GM12878 (cell line): ENCODE data around the gene VASH1. TPM values are rescaled to one million over a fixed set of nuclear protein-coding genes. Genes with fewer than 3 reads are reported as not detected.

Experiments
- ATAC-seq: fragments of 200-7000 bp; cut with Tn5 transposase; 3 replicates; pipeline ENCODE4 v1.9.1; 2020; ENCODE audit warnings: mild to moderate bottlenecking, moderate library complexity
- BruUV-seq: library from RNA; stranded (reverse); fragments of 400-500 nt; replicated peaks from 2 replicates; lab custom pipeline; 2021; lab: Mats Ljungman, UMichigan
- CTCF ChIA-PET: fragments of 300-600 bp; sonication (Branson Sonifier 250); formaldehyde crosslinking; extraction: SDS; loops from one replicate; lab custom pipeline; 2021; ENCODE audit warnings: inconsistent platforms; lab: Yijun Ruan, JAX
- POLR2A ChIA-PET: fragments of 350-600 bp; formaldehyde crosslinking; extraction: SDS; loops from one replicate; lab custom pipeline; 2021; ENCODE audit warnings: inconsistent platforms; lab: Charles Lee
- RAD21 ChIA-PET: fragments of 300-600 bp; sonication (Branson Sonifier 250); formaldehyde crosslinking; loops from one replicate; lab custom pipeline; 2023; ENCODE audit warnings: antibody characterized with exemption; ENCODE audit not compliant: unreplicated experiment; lab: Charles Lee
- SMC1A ChIA-PET: fragments of 300-600 bp; sonication (Branson Sonifier 250); formaldehyde crosslinking; loops from one replicate; lab custom pipeline; 2023; ENCODE audit not compliant: unreplicated experiment, uncharacterized antibody; lab: Charles Lee
- DNase-seq: peaks from one replicate; pipeline ENCODE4 v3.0.0-alpha.2; 2011; ENCODE audit warnings: low read depth, low spot score
- FAIRE-seq: peaks from 3 replicates; lab custom pipeline; 2011; peaks lifted over from hg19 to GRCh38; lab: Jason Lieb, UNC
- H2AFZ ChIP-seq: 2 replicates; pipeline ENCODE4 v1.6.0; 2011; ENCODE audit warnings: low read depth, low read length, control low read depth; ENCODE audit not compliant: control insufficient read depth
- H3K27ac ChIP-seq: 2 replicates; pipeline ENCODE4 v1.5.1; 2011; ENCODE audit warnings: control low read depth; ENCODE audit not compliant: control insufficient read depth, insufficient read depth
- H3K27me3 ChIP-seq, 2 experiments: replicated peaks in 1 of 2; 2 replicates each; pipeline versions ENCODE4 v1.6.0 to v1.6.1; 2011; ENCODE audit warnings: low read length in 1 of 2; ENCODE audit not compliant: control insufficient read depth in 2 of 2, insufficient read depth in 2 of 2
- H3K36me3 ChIP-seq, 2 experiments: 2 replicates each; pipeline ENCODE4 v1.5.1; 2011; ENCODE audit warnings: low read length in 1 of 2; ENCODE audit not compliant: control insufficient read depth in 2 of 2, insufficient read depth in 2 of 2
- H3K4me1 ChIP-seq: 2 replicates; pipeline ENCODE4 v1.6.1; 2011; ENCODE audit warnings: mild to moderate bottlenecking, low read length, moderate library complexity, mixed read lengths; ENCODE audit not compliant: control insufficient read depth, insufficient read depth
- H3K4me2 ChIP-seq: 2 replicates; pipeline ENCODE4 v1.6.0; 2011; ENCODE audit warnings: control low read depth; ENCODE audit not compliant: control insufficient read depth, insufficient read depth
- H3K4me3 ChIP-seq: fragments of 200-600 bp; sonication (generic); 2 replicates; pipeline ENCODE4 v1.5.1; 2016
- H3K79me2 ChIP-seq: 2 replicates; pipeline ENCODE4 v1.6.0; 2011; ENCODE audit warnings: low read length; ENCODE audit not compliant: control insufficient read depth, insufficient read depth
- H3K9ac ChIP-seq: 2 replicates; pipeline ENCODE4 v1.8.0; 2011; ENCODE audit warnings: low read length, control low read depth, mixed read lengths; ENCODE audit not compliant: control insufficient read depth, insufficient read depth
- H3K9me3 ChIP-seq: replicated peaks from 3 replicates; pipeline ENCODE4 v1.5.1; 2011; ENCODE audit warnings: mild to moderate bottlenecking, low read length; ENCODE audit not compliant: control insufficient read depth, insufficient read depth
- H4K20me1 ChIP-seq: 2 replicates; pipeline ENCODE4 v1.6.0; 2011; ENCODE audit not compliant: control insufficient read depth, insufficient read depth
- BACH1 ChIP-seq: fragments of 450-650 bp; IDR thresholded peaks from 2 replicates; pipeline ENCODE4 v1.6.1; 2017; ENCODE audit warnings: mild to moderate bottlenecking, borderline replicate concordance
- CBX3 ChIP-seq: fragments of 200-600 bp; sonication (generic); IDR thresholded peaks from 2 replicates; pipeline ENCODE4 v1.6.1; 2016; ENCODE audit warnings: low read depth, borderline replicate concordance
- CHD1 ChIP-seq: IDR thresholded peaks from 2 replicates; pipeline ENCODE4 v1.6.1; 2012; ENCODE audit warnings: low read depth, low read length, improper control_type of control experiment
- EGR1 ChIP-seq, 2 experiments: IDR thresholded peaks; 1 replicate in 1 of 2; 2 replicates in 1 of 2; pipeline ENCODE4 v1.6.1; 2011 to 2012; ENCODE audit warnings: low read depth in 2 of 2, low read length in 2 of 2, borderline replicate concordance in 1 of 2, mild to moderate bottlenecking in 1 of 2, moderate library complexity in 1 of 2
- NBN ChIP-seq: fragments of 450-650 bp; IDR thresholded peaks from 2 replicates; pipeline ENCODE4 v1.6.1; 2016
- SIX5 ChIP-seq: IDR thresholded peaks from 2 replicates; pipeline ENCODE4 v1.6.1; 2011; ENCODE audit warnings: mild to moderate bottlenecking, low read depth, low read length, moderate library complexity; ENCODE audit not compliant: severe bottlenecking
- SPI1 ChIP-seq: IDR thresholded peaks from 2 replicates; pipeline ENCODE4 v1.6.1; 2011; ENCODE audit warnings: low read depth, mild to moderate bottlenecking, low read length, moderate library complexity, borderline replicate concordance; ENCODE audit not compliant: insufficient read depth
- SUPT20H ChIP-seq: IDR thresholded peaks from 2 replicates; pipeline ENCODE4 v1.6.1; 2011; ENCODE audit warnings: low read depth, mild to moderate bottlenecking, low read length, moderate library complexity, borderline replicate concordance; ENCODE audit not compliant: control insufficient read depth
- TBL1XR1 ChIP-seq: IDR thresholded peaks from 2 replicates; pipeline ENCODE4 v1.6.1; 2012; ENCODE audit warnings: low read depth, low read length, improper control_type of control experiment
- ZNF687 ChIP-seq: fragments of 450-650 bp; IDR thresholded peaks from 2 replicates; pipeline ENCODE4 v1.6.1; 2017; ENCODE audit warnings: mild to moderate bottlenecking, moderate library complexity
- ZZZ3 ChIP-seq: IDR thresholded peaks from 2 replicates; pipeline ENCODE4 v1.6.1; 2011; ENCODE audit warnings: low read depth; ENCODE audit not compliant: control insufficient read depth, insufficient read length
- WGBS: methylation state at CpG from one replicate; pipeline ENCODE4 v1.1.6; 2016; ENCODE audit warnings: low lambda C conversion rate; ENCODE audit not compliant: insufficient replicate concordance, insufficient coverage; ENCODE audit errors: missing lambda C conversion rate; 5-methylcytosine and 5-hydroxymethylcytosine counted together
- in situ Hi-C: fragments of 300-500 bp; cut with MboI; formaldehyde crosslinking; loops from 9 replicates; pipeline ENCODE4 v1.14.3; 2018; ENCODE audit warnings: mixed read lengths
- intact Hi-C: fragments of 100-400 bp; cut with micrococcal nuclease; formaldehyde crosslinking; loops from one replicate; pipeline ENCODE4 v1.14.2; 2022; ENCODE audit not compliant: unreplicated experiment
- polyA plus RNA-seq, 11 experiments: library from polyadenylated mRNA; depleted of rRNA in 4 of 11; unstranded in 6 of 11; stranded (reverse) in 5 of 11; fragments of >200 nt; fragmentation: Nextera tagmentation in 4 of 11; fragmentation: Illumina TruSeq in 1 of 11; extraction: Ambion mirVana in 4 of 11; extraction: Trizol in 1 of 11; gene quantifications; 1 replicate in 1 of 11; 2 replicates in 10 of 11; pipeline versions ENCODE4 v1.2.1 to v1.2.3, GENCODE V29; 2011 to 2016; ENCODE audit warnings: inconsistent platforms in 2 of 11, missing spikeins in 2 of 11, low read depth in 1 of 11
- total RNA-seq, 4 experiments: library from RNA; depleted of rRNA in 3 of 4; stranded (reverse); fragments of >200 nt in 3 of 4; fragmentation: Illumina TruSeq in 1 of 4; extraction: Trizol in 1 of 4; gene quantifications; 2 replicates each; pipeline versions ENCODE4 v1.2.1 to v1.2.3, GENCODE V29; 2013 to 2021
- TF ChIP-seq, protein P1 (sequence below): IDR thresholded peaks from 2 replicates; pipeline ENCODE4 v1.6.1; 2012; ENCODE audit warnings: improper control_type of control experiment, low read depth, low read length; ENCODE audit not compliant: insufficient replicate concordance

VASH1 gene
- total and polyA plus RNA-seq, 10 of the 15 experiments (the other 5 are each of a cell fraction or from before 2014, with no cell fraction given), result 0.06 to 2.3 (median 0.53) TPM

DNA sequence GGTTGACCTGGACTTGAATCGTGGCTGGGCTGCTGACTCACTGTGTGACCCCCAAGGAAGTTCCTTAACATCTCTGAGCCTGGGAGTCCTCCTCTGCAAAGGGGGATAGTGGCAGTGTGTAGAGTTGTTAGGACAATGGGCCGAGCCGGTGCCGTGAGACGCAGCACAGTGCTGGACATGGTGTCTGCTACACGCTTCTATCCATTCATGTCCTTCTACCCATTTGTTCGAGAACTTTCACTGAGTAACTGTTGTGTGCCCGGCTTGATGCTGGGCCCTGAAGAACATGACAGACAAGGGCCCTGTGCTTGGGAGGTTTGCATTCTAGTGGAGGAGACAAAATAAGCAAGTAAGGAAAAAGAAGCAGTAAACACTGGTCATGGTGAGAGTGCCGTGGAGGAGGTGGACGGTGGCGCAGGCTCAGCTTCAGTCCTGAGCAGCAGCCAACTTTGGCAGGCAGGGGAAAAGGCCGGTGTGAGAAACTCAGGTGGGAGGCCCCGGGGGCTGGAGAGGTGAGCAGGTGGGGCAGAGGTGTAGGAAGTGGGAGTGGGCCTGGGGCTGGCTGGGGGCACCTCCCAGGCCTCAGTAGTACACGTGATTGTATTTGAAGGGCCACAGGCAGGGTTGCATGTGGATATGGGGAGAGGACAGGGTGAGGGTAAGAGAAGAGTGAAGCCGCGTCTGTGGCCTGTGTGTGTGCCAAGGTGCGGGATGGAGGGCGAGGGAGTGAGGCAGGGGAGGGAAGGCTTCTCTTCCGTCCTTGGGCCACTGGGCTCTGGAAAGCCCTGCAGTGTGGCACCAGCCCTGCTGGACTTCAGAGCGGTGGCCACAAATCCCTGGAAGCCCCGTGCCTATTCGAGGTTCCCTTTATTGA, 13.8 kb downstream of the VASH1 start:
- POLR2A ChIA-PET, result no interaction called here
- H3K9me3 ChIP-seq, result no peaks in the 10 kb centered on the region
- TF ChIP-seq EGR1 (IDR thresholded peaks at IDR 0.05; ENCODE audit: borderline replicate concordance in 1 of 2, low read depth in 2 of 2, low read length in 2 of 2), result no peak
- no peak for TF ChIP-seq ZZZ3
- no peak for TF ChIP-seq ZNF687
- TF ChIP-seq SUPT20H, result no peak
- no peak for TF ChIP-seq SIX5
- TF ChIP-seq CBX3, result no peak
- TF ChIP-seq NBN, result no peak
- TF ChIP-seq SPI1, result no peak
- no peak for TF ChIP-seq CHD1
- no peak for TF ChIP-seq TBL1XR1
- no peak for TF ChIP-seq BACH1
- TF ChIP-seq, protein P1, sequence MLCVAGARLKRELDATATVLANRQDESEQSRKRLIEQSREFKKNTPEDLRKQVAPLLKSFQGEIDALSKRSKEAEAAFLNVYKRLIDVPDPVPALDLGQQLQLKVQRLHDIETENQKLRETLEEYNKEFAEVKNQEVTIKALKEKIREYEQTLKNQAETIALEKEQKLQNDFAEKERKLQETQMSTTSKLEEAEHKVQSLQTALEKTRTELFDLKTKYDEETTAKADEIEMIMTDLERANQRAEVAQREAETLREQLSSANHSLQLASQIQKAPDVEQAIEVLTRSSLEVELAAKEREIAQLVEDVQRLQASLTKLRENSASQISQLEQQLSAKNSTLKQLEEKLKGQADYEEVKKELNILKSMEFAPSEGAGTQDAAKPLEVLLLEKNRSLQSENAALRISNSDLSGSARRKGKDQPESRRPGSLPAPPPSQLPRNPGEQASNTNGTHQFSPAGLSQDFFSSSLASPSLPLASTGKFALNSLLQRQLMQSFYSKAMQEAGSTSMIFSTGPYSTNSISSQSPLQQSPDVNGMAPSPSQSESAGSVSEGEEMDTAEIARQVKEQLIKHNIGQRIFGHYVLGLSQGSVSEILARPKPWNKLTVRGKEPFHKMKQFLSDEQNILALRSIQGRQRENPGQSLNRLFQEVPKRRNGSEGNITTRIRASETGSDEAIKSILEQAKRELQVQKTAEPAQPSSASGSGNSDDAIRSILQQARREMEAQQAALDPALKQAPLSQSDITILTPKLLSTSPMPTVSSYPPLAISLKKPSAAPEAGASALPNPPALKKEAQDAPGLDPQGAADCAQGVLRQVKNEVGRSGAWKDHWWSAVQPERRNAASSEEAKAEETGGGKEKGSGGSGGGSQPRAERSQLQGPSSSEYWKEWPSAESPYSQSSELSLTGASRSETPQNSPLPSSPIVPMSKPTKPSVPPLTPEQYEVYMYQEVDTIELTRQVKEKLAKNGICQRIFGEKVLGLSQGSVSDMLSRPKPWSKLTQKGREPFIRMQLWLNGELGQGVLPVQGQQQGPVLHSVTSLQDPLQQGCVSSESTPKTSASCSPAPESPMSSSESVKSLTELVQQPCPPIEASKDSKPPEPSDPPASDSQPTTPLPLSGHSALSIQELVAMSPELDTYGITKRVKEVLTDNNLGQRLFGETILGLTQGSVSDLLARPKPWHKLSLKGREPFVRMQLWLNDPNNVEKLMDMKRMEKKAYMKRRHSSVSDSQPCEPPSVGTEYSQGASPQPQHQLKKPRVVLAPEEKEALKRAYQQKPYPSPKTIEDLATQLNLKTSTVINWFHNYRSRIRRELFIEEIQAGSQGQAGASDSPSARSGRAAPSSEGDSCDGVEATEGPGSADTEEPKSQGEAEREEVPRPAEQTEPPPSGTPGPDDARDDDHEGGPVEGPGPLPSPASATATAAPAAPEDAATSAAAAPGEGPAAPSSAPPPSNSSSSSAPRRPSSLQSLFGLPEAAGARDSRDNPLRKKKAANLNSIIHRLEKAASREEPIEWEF, result no peak

More for the DNA sequence above, 13.8 kb downstream of the VASH1 start:
- ATAC-seq (no peak), DNase-seq (no peak), FAIRE-seq (no peak)
- Histone ChIP-seq H3K4me1 (no peaks in the 10 kb centered on the region), H2AFZ (no peak overlapping the region), H3K4me2 (no peak overlapping the region), H4K20me1 (no peaks in the 10 kb centered on the region; the same call in 1 of the 2 replicates), H3K27ac (no peak overlapping the region), H3K79me2 (no peaks in the 10 kb centered on the region), H3K27me3 (no peaks in the 10 kb centered on the region), H3K36me3 (no peaks in the 10 kb centered on the region), H3K9ac (no peak overlapping the region), H3K4me3 (no peak overlapping the region)
- no TSS peak for BruUV-seq
- 64% methylated on average over 22 of the region's 22 CpGs for WGBS
- ChIA-PET CTCF (no interaction called here), RAD21 (no interaction called here), SMC1A (no interaction called here)
- in situ Hi-C loops (no loop called here), intact Hi-C loops (no loop called here)
